Measurements from ENCODE around the gene PPP4C.

The PPP4C gene

GRCh38 chr16:30075503-30076275 is at the start of gene PPP4C:
Gene PPP4C (plus strand): TSS chr16:30075994. CDS start chr16:30076378, 384 bp downstream.
- no peaks in the 10 kb centered on the region for H3K9me3 ChIP-seq (ENCODE audit: control insufficient read depth, insufficient read depth, low read length)
- H3K36me3 ChIP-seq (ENCODE audit: control insufficient read depth, insufficient read depth, low read length): peaks cover 27% of the 10 kb centered on the region
- H3K27me3 ChIP-seq (ENCODE audit: control insufficient read depth, insufficient read depth, low read length): no peaks in the 10 kb centered on the region
- peaks cover 4% of the 10 kb centered on the region for H3K4me1 ChIP-seq (ENCODE audit: control insufficient read depth, insufficient read depth, low read length)
- H3K4me3 ChIP-seq (ENCODE audit: low read depth, low read length): peak within 1 kb of the TSS; percentile 82
- H3K9ac ChIP-seq (ENCODE audit: low read depth, low read length): peak within 1 kb of the TSS; percentile 81

GRCh38 chr16:30026449-30026848 is 49.3 kb upstream of the PPP4C start:
- H3K9me3 ChIP-seq (ENCODE audit: control insufficient read depth, insufficient read depth, low read length): no peaks in the 10 kb centered on the region
- no peak overlapping the region for H3K4me3 ChIP-seq (ENCODE audit: low read depth, low read length)
- peaks cover 2% of the 10 kb centered on the region for H3K4me1 ChIP-seq (ENCODE audit: control insufficient read depth, insufficient read depth, low read length)
- no peak overlapping the region for H3K9ac ChIP-seq (ENCODE audit: low read depth, low read length)
- peaks cover 1% of the 10 kb centered on the region for H3K27me3 ChIP-seq (ENCODE audit: control insufficient read depth, insufficient read depth, low read length)
- peaks cover 11% of the 10 kb centered on the region for H3K36me3 ChIP-seq (ENCODE audit: control insufficient read depth, insufficient read depth, low read length)

DNA sequence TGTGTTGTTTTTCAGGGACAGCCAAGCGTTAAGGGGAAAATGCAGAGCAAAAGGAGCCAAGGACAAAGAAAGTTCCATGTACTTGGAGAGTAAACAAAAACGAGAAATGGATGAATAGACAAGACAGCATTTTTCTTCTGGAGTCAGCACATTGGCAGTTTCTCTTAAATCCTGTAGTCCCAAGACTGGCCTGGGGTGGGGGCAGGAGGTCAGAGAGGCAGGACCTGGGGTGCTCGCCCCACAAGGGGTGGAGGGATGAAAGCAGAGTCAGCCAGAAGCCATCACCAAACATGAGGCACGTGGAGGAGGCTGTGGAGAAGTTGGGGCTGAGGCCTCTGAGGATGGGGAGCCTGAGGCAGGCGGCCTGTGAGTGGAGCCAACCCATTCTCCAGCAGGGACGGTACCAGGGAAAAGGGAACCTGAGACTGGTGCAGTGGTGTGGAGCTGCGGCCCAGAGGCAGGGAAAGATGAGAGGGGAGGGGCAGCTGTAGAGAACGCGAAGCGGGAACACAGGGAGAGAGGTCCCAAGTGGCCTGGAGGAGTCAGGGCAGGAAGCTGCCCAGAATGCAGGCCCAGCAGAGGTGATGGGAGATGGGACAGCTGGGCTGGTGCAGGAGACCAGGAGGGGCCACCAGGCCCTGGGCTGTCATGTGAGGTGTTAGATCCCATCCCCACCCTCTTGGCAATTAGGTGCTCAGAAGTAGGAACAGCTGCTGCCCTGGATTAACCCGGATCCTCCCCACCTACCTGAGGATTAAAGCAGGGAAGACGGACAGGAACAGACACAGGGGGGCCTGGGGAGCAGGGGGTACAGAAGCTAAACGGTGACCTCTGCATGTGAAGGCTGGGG is 48.0 kb upstream of the PPP4C start:
- Histone ChIP-seq H3K9ac (ENCODE audit: low read depth, low read length) (no peak overlapping the region), H3K9me3 (ENCODE audit: control insufficient read depth, insufficient read depth, low read length) (no peaks in the 10 kb centered on the region), H3K4me3 (ENCODE audit: low read depth, low read length) (no peak overlapping the region), H3K27me3 (ENCODE audit: control insufficient read depth, insufficient read depth, low read length) (peaks cover 2% of the 10 kb centered on the region), H3K4me1 (ENCODE audit: control insufficient read depth, insufficient read depth, low read length) (peaks cover 7% of the 10 kb centered on the region), H3K36me3 (ENCODE audit: control insufficient read depth, insufficient read depth, low read length) (peaks cover 11% of the 10 kb centered on the region)

DNA sequence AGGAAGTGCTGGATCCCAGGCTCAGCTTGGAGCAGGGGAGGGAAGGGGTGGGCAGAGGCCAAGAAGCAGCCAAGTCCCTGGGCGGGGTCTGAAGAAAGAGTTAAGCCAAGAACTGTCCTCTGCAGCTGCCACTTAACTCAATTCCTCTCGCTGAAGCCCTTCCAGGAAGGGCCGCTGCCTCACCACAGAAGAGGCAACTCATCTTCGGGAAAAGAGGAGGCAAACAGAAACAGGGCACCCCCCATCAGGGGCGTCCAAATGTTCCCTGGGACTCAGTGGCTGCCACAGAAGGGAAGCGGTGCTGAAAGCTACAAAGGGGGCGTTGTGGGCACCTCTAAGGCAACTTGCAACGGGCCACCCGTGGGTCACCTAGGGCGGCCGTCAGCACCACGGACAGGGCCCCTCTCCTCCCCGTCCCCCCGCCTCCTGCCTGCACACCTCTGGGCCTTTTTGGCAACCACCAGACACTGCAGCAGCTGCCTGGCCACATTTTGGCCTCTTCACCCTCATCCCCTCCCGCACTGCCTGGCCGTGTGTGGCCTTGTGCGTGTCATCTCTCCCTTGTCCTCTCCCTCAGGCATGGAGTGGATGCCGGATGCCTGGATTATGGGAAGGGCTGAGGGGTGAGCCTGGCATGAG is 47.2 kb upstream of the PPP4C start:
- H3K4me3 ChIP-seq (ENCODE audit: low read depth, low read length): no peak overlapping the region
- H3K9ac ChIP-seq (ENCODE audit: low read depth, low read length): no peak overlapping the region
- H3K27me3 ChIP-seq (ENCODE audit: control insufficient read depth, insufficient read depth, low read length): peaks cover 5% of the 10 kb centered on the region
- no peaks in the 10 kb centered on the region for H3K9me3 ChIP-seq (ENCODE audit: control insufficient read depth, insufficient read depth, low read length)
- peaks cover 11% of the 10 kb centered on the region for H3K36me3 ChIP-seq (ENCODE audit: control insufficient read depth, insufficient read depth, low read length)
- peaks cover 7% of the 10 kb centered on the region for H3K4me1 ChIP-seq (ENCODE audit: control insufficient read depth, insufficient read depth, low read length)

DNA sequence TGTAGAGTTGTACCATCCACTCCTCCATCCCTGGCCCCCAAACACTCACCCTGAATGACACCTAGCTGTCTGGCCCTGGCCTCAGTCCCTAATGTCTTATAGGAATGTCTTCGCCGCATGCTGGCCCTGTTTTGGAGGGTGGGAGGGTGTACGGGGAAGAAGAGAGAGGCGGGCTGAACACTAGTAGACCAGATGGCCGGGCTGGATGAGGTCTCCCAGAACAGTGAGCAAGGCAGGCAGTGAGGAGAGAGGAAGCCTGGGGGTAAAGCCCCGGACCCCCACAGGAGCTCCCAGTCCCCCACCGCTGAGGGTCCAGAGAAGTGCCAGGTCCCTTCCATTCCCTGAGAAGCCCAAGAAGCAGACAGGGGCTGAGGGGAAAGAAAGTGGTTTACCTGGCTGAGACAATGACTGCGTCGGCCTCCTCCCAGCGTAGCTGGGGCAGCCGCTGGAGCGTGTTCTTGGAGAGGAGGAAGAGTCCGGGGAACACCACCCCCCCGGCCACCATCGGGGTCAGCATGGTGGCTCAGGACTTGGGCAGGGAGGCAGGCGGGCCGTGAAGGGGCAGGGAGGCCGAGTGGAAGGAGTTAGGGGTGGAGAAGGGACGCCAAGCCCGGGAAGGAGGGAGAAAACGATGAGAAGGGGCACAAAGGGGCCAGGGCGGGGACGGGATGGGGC is 45.6 kb upstream of the PPP4C start:
- H3K36me3 ChIP-seq (ENCODE audit: control insufficient read depth, insufficient read depth, low read length): peaks cover 11% of the 10 kb centered on the region
- peak overlapping the region; percentile 56 for H3K4me3 ChIP-seq (ENCODE audit: low read depth, low read length)
- no peaks in the 10 kb centered on the region for H3K9me3 ChIP-seq (ENCODE audit: control insufficient read depth, insufficient read depth, low read length)
- H3K4me1 ChIP-seq (ENCODE audit: control insufficient read depth, insufficient read depth, low read length): peaks cover 7% of the 10 kb centered on the region
- H3K9ac ChIP-seq (ENCODE audit: low read depth, low read length): no peak overlapping the region
- peaks cover 11% of the 10 kb centered on the region for H3K27me3 ChIP-seq (ENCODE audit: control insufficient read depth, insufficient read depth, low read length)

- peaks cover 7% of the 10 kb centered on the region for H3K4me1 ChIP-seq (ENCODE audit: control insufficient read depth, insufficient read depth, low read length)
- peaks cover 12% of the 10 kb centered on the region for H3K27me3 ChIP-seq (ENCODE audit: control insufficient read depth, insufficient read depth, low read length)
- H3K4me3 ChIP-seq (ENCODE audit: low read depth, low read length): peak within 1 kb of the TSS; percentile 56
- no peak within 1 kb of the TSS for H3K9ac ChIP-seq (ENCODE audit: low read depth, low read length)
- no peaks in the 10 kb centered on the region for H3K9me3 ChIP-seq (ENCODE audit: control insufficient read depth, insufficient read depth, low read length)
- peaks cover 5% of the 10 kb centered on the region for H3K36me3 ChIP-seq (ENCODE audit: control insufficient read depth, insufficient read depth, low read length)
Measured at GRCh38 chr16:30030841-30031413, 44.9 kb upstream of the PPP4C start, which contains the start of gene TLCD3B. Gene TLCD3B (minus strand): TSS chr16:30031271. CDS start chr16:30030527, 744 bp downstream.

DNA sequence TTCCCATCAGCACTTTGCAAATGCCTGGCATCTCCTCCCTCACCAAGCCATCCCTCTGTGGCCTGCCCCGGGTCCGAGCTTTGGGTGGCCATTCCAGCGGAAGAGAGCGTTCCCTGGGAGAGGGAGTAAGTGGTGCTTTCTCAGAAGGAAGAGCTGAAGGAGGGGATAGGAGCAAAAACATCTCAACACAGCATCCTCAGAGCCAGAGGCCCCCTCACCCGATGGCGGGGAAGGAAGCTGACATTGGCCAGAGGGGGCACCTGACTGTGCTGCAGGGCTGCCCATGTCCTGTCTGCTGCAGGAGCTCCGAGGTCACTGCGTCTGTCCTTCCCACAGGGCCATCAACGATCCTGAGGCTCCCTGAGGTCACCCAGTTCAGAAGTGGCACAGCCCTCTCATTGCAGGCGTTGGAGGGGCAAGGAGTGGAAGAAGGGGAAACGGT is 44.3 kb upstream of the PPP4C start:
- H3K4me3 ChIP-seq (ENCODE audit: low read depth, low read length): peak overlapping the region; percentile 49
- no peak overlapping the region for H3K9ac ChIP-seq (ENCODE audit: low read depth, low read length)
- peaks cover 7% of the 10 kb centered on the region for H3K4me1 ChIP-seq (ENCODE audit: control insufficient read depth, insufficient read depth, low read length)
- peaks cover 3% of the 10 kb centered on the region for H3K36me3 ChIP-seq (ENCODE audit: control insufficient read depth, insufficient read depth, low read length)
- peaks cover 12% of the 10 kb centered on the region for H3K27me3 ChIP-seq (ENCODE audit: control insufficient read depth, insufficient read depth, low read length)
- no peaks in the 10 kb centered on the region for H3K9me3 ChIP-seq (ENCODE audit: control insufficient read depth, insufficient read depth, low read length)

GRCh38 chr16:30032083-30032819 is 43.5 kb upstream of the PPP4C start:
- Histone ChIP-seq H3K9me3 (ENCODE audit: control insufficient read depth, insufficient read depth, low read length) (no peaks in the 10 kb centered on the region), H3K4me3 (ENCODE audit: low read depth, low read length) (peak overlapping the region; percentile 49), H3K36me3 (ENCODE audit: control insufficient read depth, insufficient read depth, low read length) (no peaks in the 10 kb centered on the region), H3K4me1 (ENCODE audit: control insufficient read depth, insufficient read depth, low read length) (peaks cover 7% of the 10 kb centered on the region), H3K9ac (ENCODE audit: low read depth, low read length) (no peak overlapping the region), H3K27me3 (ENCODE audit: control insufficient read depth, insufficient read depth, low read length) (peaks cover 12% of the 10 kb centered on the region)

DNA sequence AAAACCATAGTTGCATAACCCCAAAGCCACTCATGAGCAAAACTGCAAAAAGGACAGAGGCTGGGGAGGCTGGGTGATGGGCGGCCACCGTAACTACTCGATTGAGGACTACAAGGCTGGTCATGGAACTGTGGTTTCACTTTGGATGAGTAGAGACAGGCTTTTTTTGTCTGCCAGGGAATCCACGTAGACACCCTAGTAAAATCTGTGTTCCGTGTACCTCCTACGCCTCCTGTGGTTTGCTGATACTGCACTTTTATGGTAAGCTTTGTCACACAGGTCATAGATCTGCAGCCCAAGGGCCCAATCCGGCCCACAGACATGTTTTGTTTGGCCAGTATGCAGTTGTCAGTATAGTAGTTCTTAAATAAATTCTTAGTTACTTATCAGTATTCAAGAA is 42.5 kb upstream of the PPP4C start:
- Histone ChIP-seq H3K4me3 (ENCODE audit: low read depth, low read length) (no peak overlapping the region), H3K4me1 (ENCODE audit: control insufficient read depth, insufficient read depth, low read length) (peaks cover 7% of the 10 kb centered on the region), H3K9me3 (ENCODE audit: control insufficient read depth, insufficient read depth, low read length) (no peaks in the 10 kb centered on the region), H3K9ac (ENCODE audit: low read depth, low read length) (no peak overlapping the region), H3K36me3 (ENCODE audit: control insufficient read depth, insufficient read depth, low read length) (no peaks in the 10 kb centered on the region), H3K27me3 (ENCODE audit: control insufficient read depth, insufficient read depth, low read length) (peaks cover 12% of the 10 kb centered on the region)

DNA sequence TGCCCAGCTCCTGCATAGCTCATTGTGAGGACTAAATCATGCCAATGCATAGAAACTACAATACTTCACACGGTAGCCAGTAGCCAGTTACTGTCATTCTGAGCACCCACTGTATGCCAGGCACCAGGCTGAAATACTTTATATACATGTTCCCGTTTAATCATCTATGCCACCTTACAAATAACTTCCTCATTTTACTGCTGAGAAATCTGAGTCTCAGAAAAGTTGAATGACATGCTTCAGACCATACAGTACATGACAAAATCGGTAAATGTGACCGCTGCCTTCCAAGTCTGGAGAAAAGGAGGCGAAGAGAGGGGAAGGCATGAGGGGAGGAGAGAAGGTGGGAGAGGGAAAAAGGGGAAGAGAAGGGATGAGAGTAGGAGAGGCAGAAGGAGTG is 35.6 kb upstream of the PPP4C start:
- Histone ChIP-seq H3K4me3 (ENCODE audit: low read depth, low read length) (no peak overlapping the region), H3K4me1 (ENCODE audit: control insufficient read depth, insufficient read depth, low read length) (no peaks in the 10 kb centered on the region), H3K27me3 (ENCODE audit: control insufficient read depth, insufficient read depth, low read length) (peaks cover 2% of the 10 kb centered on the region), H3K9me3 (ENCODE audit: control insufficient read depth, insufficient read depth, low read length) (no peaks in the 10 kb centered on the region), H3K36me3 (ENCODE audit: control insufficient read depth, insufficient read depth, low read length) (no peaks in the 10 kb centered on the region), H3K9ac (ENCODE audit: low read depth, low read length) (no peak overlapping the region)
